PC-9 (cell line): ENCODE measurements around the gene DNAJC22.

ENCODE experiments used
- EZH2 ChIP-seq: fragments of 200-600 bp; sonication (generic); IDR thresholded peaks from 2 replicates; pipeline ENCODE4 v1.8.0; 2017; ENCODE audit warnings: antibody characterized with exemption, low read depth
- TF ChIP-seq, protein P1 (sequence below): fragments of 200-600 bp; sonication (generic); conservative IDR thresholded peaks from 2 replicates; pipeline ENCODE4 v1.6.1; 2017; ENCODE audit warnings: mixed run types, antibody characterized with exemption, mild to moderate bottlenecking, moderate library complexity

DNA sequence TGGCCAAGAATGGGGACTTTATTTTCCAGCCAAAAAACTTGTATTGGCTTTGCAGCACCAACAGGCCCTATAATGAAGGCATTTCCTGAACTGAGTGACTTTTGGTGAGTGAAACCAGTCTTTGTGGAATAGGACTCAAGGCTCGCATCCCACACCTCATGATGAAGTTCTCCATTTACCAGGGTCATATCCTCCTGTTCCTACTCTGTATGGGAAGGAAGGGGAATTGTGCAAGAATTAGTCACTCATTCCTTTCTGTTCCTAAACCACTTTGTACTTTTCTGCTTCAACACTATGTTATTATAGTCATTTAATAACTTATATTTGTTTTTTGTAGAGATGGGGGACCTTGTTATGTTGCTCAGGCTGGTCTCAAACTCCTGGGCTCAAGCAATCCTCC lies 18.3 kb downstream of the DNAJC22 start:
- TF ChIP-seq, protein P1, sequence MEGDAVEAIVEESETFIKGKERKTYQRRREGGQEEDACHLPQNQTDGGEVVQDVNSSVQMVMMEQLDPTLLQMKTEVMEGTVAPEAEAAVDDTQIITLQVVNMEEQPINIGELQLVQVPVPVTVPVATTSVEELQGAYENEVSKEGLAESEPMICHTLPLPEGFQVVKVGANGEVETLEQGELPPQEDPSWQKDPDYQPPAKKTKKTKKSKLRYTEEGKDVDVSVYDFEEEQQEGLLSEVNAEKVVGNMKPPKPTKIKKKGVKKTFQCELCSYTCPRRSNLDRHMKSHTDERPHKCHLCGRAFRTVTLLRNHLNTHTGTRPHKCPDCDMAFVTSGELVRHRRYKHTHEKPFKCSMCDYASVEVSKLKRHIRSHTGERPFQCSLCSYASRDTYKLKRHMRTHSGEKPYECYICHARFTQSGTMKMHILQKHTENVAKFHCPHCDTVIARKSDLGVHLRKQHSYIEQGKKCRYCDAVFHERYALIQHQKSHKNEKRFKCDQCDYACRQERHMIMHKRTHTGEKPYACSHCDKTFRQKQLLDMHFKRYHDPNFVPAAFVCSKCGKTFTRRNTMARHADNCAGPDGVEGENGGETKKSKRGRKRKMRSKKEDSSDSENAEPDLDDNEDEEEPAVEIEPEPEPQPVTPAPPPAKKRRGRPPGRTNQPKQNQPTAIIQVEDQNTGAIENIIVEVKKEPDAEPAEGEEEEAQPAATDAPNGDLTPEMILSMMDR = no peak
- no peak for TF ChIP-seq EZH2
